Measurements from ENCODE around the gene BLTP2.

GRCh38 chr17:28626818-28627217 lies 18.1 kb downstream of the BLTP2 start:
- no peak for TF ChIP-seq CTCF (IDR thresholded peaks at IDR 0.05 in 2 of 3, conservative IDR thresholded peaks at IDR 0.05 in 1 of 3; ENCODE audit: borderline replicate concordance in 1 of 3, insufficient read depth in 1 of 3, low read depth in 2 of 3, low read length in 2 of 3)
- TF ChIP-seq ZBTB33 (IDR thresholded peaks at IDR 0.05; ENCODE audit: extremely low read depth, insufficient replicate concordance, low read length), result no peak
- no peak for TF ChIP-seq EZH2phosphoT487 (IDR thresholded peaks at IDR 0.05; ENCODE audit: borderline replicate concordance)
- no peak for TF ChIP-seq SP1 (IDR thresholded peaks at IDR 0.05; ENCODE audit: low read depth)
- TF ChIP-seq EZH2 (IDR thresholded peaks at IDR 0.05), result no peak
- TF ChIP-seq POLR2A (IDR thresholded peaks at IDR 0.05; ENCODE audit: borderline replicate concordance, extremely low read depth, insufficient read depth, insufficient read length), result no peak
- no peak for TF ChIP-seq ZNF274 (IDR thresholded peaks at IDR 0.05; ENCODE audit: low read depth, low read length)
- no peak for TF ChIP-seq POLR2AphosphoS5 (IDR thresholded peaks at IDR 0.05; ENCODE audit: low read depth, low read length)

Measured in HCT116 (cell line).